Activated CD4-positive, alpha-beta memory T cell treated with anti-CD3 and anti-CD28 coated beads, Interleukin-2, amount 10 ng/mL, durations not matched to agents 7 days and 5 days (primary cell): ENCODE results near the gene SAMD13. TPM values are rescaled to one million over a fixed set of nuclear protein-coding genes. Genes with fewer than 3 reads are reported as not detected.
A peak's percentile ranks its signal among the peaks of the same experiment; 100 is the strongest.

ENCODE experiments used
- CTCF ChIA-PET: fragments of 350-600 bp; sonication (Branson Sonifier 250); formaldehyde crosslinking; loops from one replicate; lab custom pipeline; 2021; ENCODE audit warnings: antibody characterized with exemption, inconsistent platforms; lab: Charles Lee
- POLR2A ChIA-PET: fragments of 350-600 bp; sonication (Branson Sonifier 250); formaldehyde crosslinking; loops from one replicate; lab custom pipeline; 2021; ENCODE audit warnings: antibody characterized with exemption; lab: Charles Lee
- DNase-seq: peaks from one replicate; pipeline ENCODE4 v3.0.0-alpha.2; 2020
- H3K27ac Mint-ChIP-seq: one replicate; pipeline ENCODE4 v1.8.0; 2021; ENCODE audit warnings: mild to moderate bottlenecking, mixed read lengths
- H3K27me3 Mint-ChIP-seq: one replicate; pipeline ENCODE4 v1.8.0; 2021; ENCODE audit warnings: mixed read lengths
- H3K36me3 Mint-ChIP-seq: one replicate; pipeline ENCODE4 v1.8.0; 2021; ENCODE audit warnings: low read depth, mixed read lengths
- H3K4me1 Mint-ChIP-seq: one replicate; pipeline ENCODE4 v1.8.0; 2021; ENCODE audit warnings: mixed read lengths
- H3K4me3 Mint-ChIP-seq: one replicate; pipeline ENCODE4 v1.8.0; 2021; ENCODE audit warnings: mild to moderate bottlenecking, mixed read lengths
- H3K9me3 Mint-ChIP-seq: one replicate; pipeline ENCODE4 v1.8.0; 2021; ENCODE audit warnings: mixed read lengths
- total RNA-seq, 2 experiments: library from RNA; stranded (reverse); gene quantifications; one replicate each; pipeline ENCODE4 v1.2.3, GENCODE V29; 2021

SAMD13 gene
- total RNA-seq, 2 experiments from 2014 or later: 0.28 TPM; not detected in 1

GRCh38 chr1:84293766-84294165, 7.7 kb upstream of the SAMD13 start:
- ChIA-PET POLR2A (no interaction called here), CTCF (no interaction called here)
- peaks cover 20% of the 10 kb centered on the region for H3K27me3 Mint-ChIP-seq
- DNase-seq: no peak
- no peak overlapping the region for H3K4me3 Mint-ChIP-seq
- H3K4me1 Mint-ChIP-seq: peaks cover 6% of the 10 kb centered on the region
- peaks cover 4% of the 10 kb centered on the region for H3K9me3 Mint-ChIP-seq
- no peaks in the 10 kb centered on the region for H3K36me3 Mint-ChIP-seq
- H3K27ac Mint-ChIP-seq: no peak overlapping the region

GRCh38 chr1:84294751-84295150, 6.8 kb upstream of the SAMD13 start:
- Mint-ChIP-seq H3K27ac (no peak overlapping the region), H3K4me1 (peaks cover 10% of the 10 kb centered on the region), H3K9me3 (no peaks in the 10 kb centered on the region), H3K36me3 (no peaks in the 10 kb centered on the region), H3K4me3 (no peak overlapping the region), H3K27me3 (peaks cover 26% of the 10 kb centered on the region)
- POLR2A ChIA-PET: no interaction called here
- no peak for DNase-seq
- CTCF ChIA-PET: no interaction called here

GRCh38 chr1:84297546-84298244, 3.8 kb upstream of the SAMD13 start:
- peaks cover 29% of the 10 kb centered on the region for H3K27me3 Mint-ChIP-seq
- no peak for DNase-seq
- ChIA-PET POLR2A (interaction anchor here (1.2 to 3.2 kb wide), 4 partner anchors 8 to 276 kb away, joined by 3 to 24 read pairs (median 4); partner anchors contain the start of genes CTBS and PRKACB), CTCF (interaction anchor here (1.1 to 1.3 kb wide), 2 partner anchors 153 to 156 kb away, joined by 3 to 5 read pairs; partner anchors contain the start of gene PRKACB)
- H3K36me3 Mint-ChIP-seq: no peaks in the 10 kb centered on the region
- no peak overlapping the region for H3K27ac Mint-ChIP-seq
- H3K4me3 Mint-ChIP-seq: peak overlapping the region; percentile 75
- no peaks in the 10 kb centered on the region for H3K9me3 Mint-ChIP-seq
- H3K4me1 Mint-ChIP-seq: peaks cover 21% of the 10 kb centered on the region

- POLR2A ChIA-PET: interaction anchor here (1.2 to 3.2 kb wide), 4 partner anchors 9 to 275 kb away, joined by 3 to 24 read pairs (median 4); partner anchors contain the start of genes CTBS and PRKACB
- DNase-seq: peak; percentile 50
- CTCF ChIA-PET: interaction anchor here (1.1 to 1.3 kb wide), 2 partner anchors 154 to 157 kb away, joined by 3 to 5 read pairs; partner anchors contain the start of gene PRKACB
- no peaks in the 10 kb centered on the region for H3K36me3 Mint-ChIP-seq
- peaks cover 29% of the 10 kb centered on the region for H3K27me3 Mint-ChIP-seq
- no peak overlapping the region for H3K27ac Mint-ChIP-seq
- H3K4me1 Mint-ChIP-seq: peaks cover 26% of the 10 kb centered on the region
- peak overlapping the region; percentile 81 for H3K4me3 Mint-ChIP-seq
- H3K9me3 Mint-ChIP-seq: no peaks in the 10 kb centered on the region
Observed at GRCh38 chr1:84298328-84298683, 3.2 kb upstream of the SAMD13 start.

GRCh38 chr1:84298684-84299535, 2.6 kb upstream of the SAMD13 start:
- H3K27ac Mint-ChIP-seq: peak overlapping the region; percentile 24
- H3K36me3 Mint-ChIP-seq: no peaks in the 10 kb centered on the region
- H3K4me1 Mint-ChIP-seq: peaks cover 27% of the 10 kb centered on the region
- H3K27me3 Mint-ChIP-seq: peaks cover 29% of the 10 kb centered on the region
- no peaks in the 10 kb centered on the region for H3K9me3 Mint-ChIP-seq
- peak overlapping the region; percentile 81 for H3K4me3 Mint-ChIP-seq
- POLR2A ChIA-PET: interaction anchor here (1.2 to 3.2 kb wide), 4 partner anchors 9 to 275 kb away, joined by 3 to 24 read pairs (median 4); partner anchors contain the start of genes CTBS and PRKACB
- peak; percentile 18 for DNase-seq
- CTCF ChIA-PET: interaction anchor here (1.1 kb wide), 1 partner anchor 157 kb away, joined by 3 read pairs; no protein-coding TSS in a partner anchor

- peaks cover 31% of the 10 kb centered on the region for H3K27me3 Mint-ChIP-seq
- no peak for DNase-seq
- peaks cover 29% of the 10 kb centered on the region for H3K4me1 Mint-ChIP-seq
- H3K27ac Mint-ChIP-seq: no peak overlapping the region
- no peaks in the 10 kb centered on the region for H3K36me3 Mint-ChIP-seq
- ChIA-PET POLR2A (interaction anchor here (1.5 to 3.2 kb wide), 2 partner anchors 155 to 182 kb away, joined by 3 to 24 read pairs; partner anchors contain the start of gene PRKACB), CTCF (no interaction called here)
- H3K9me3 Mint-ChIP-seq: no peaks in the 10 kb centered on the region
- peak overlapping the region; percentile 81 for H3K4me3 Mint-ChIP-seq
Observed at GRCh38 chr1:84299536-84300170, 1.9 kb upstream of the SAMD13 start.

GRCh38 chr1:84300501-84300900, 1.0 kb upstream of the SAMD13 start:
- no peak overlapping the region for H3K27ac Mint-ChIP-seq
- H3K4me3 Mint-ChIP-seq: no peak overlapping the region
- ChIA-PET CTCF (no interaction called here), POLR2A (interaction anchor here (1.5 to 3.2 kb wide), 2 partner anchors 156 to 181 kb away, joined by 3 to 24 read pairs; partner anchors contain the start of gene PRKACB)
- H3K4me1 Mint-ChIP-seq: peaks cover 30% of the 10 kb centered on the region
- H3K27me3 Mint-ChIP-seq: peaks cover 30% of the 10 kb centered on the region
- no peaks in the 10 kb centered on the region for H3K36me3 Mint-ChIP-seq
- no peaks in the 10 kb centered on the region for H3K9me3 Mint-ChIP-seq
- DNase-seq: no peak

- no peak for DNase-seq
- H3K9me3 Mint-ChIP-seq: no peaks in the 10 kb centered on the region
- no peak overlapping the region for H3K27ac Mint-ChIP-seq
- POLR2A ChIA-PET: interaction anchor here (2.4 kb wide), 1 partner anchor 157 kb away, joined by 15 read pairs; the partner anchor contains the start of gene PRKACB
- no peaks in the 10 kb centered on the region for H3K36me3 Mint-ChIP-seq
- CTCF ChIA-PET: interaction anchor here (0.8 kb wide), 1 partner anchor 132 kb away, joined by 4 read pairs; no protein-coding TSS in a partner anchor
- peaks cover 30% of the 10 kb centered on the region for H3K4me1 Mint-ChIP-seq
- peaks cover 23% of the 10 kb centered on the region for H3K27me3 Mint-ChIP-seq
- no peak overlapping the region for H3K4me3 Mint-ChIP-seq
Observed at GRCh38 chr1:84301785-84302385, 377 bp downstream of the SAMD13 start.

- Mint-ChIP-seq H3K36me3 (no peaks in the 10 kb centered on the region), H3K4me1 (peaks cover 24% of the 10 kb centered on the region), H3K27me3 (peaks cover 16% of the 10 kb centered on the region), H3K9me3 (no peaks in the 10 kb centered on the region), H3K4me3 (no peak overlapping the region), H3K27ac (no peak overlapping the region)
- ChIA-PET POLR2A (interaction anchor here (2.4 kb wide), 1 partner anchor 159 kb away, joined by 15 read pairs; the partner anchor contains the start of gene PRKACB), CTCF (interaction anchor here (1.0 to 1.1 kb wide), 2 partner anchors 108 to 450 kb away, joined by 4 read pairs; no protein-coding TSS in a partner anchor)
- no peak for DNase-seq
Observed at GRCh38 chr1:84303314-84303830, 1.9 kb downstream of the SAMD13 start.

- no peak overlapping the region for H3K27ac Mint-ChIP-seq
- ChIA-PET CTCF (no interaction called here), POLR2A (no interaction called here)
- H3K27me3 Mint-ChIP-seq: peaks cover 6% of the 10 kb centered on the region
- no peak overlapping the region for H3K4me3 Mint-ChIP-seq
- H3K36me3 Mint-ChIP-seq: no peaks in the 10 kb centered on the region
- peaks cover 13% of the 10 kb centered on the region for H3K4me1 Mint-ChIP-seq
- no peak for DNase-seq
- no peaks in the 10 kb centered on the region for H3K9me3 Mint-ChIP-seq
Observed at GRCh38 chr1:84307398-84307797, 5.9 kb downstream of the SAMD13 start.

- H3K27ac Mint-ChIP-seq: no peak overlapping the region
- no peaks in the 10 kb centered on the region for H3K4me1 Mint-ChIP-seq
- DNase-seq: no peak
- H3K9me3 Mint-ChIP-seq: no peaks in the 10 kb centered on the region
- ChIA-PET CTCF (no interaction called here), POLR2A (no interaction called here)
- H3K4me3 Mint-ChIP-seq: no peak overlapping the region
- H3K36me3 Mint-ChIP-seq: no peaks in the 10 kb centered on the region
- H3K27me3 Mint-ChIP-seq: peaks cover 6% of the 10 kb centered on the region
Observed at GRCh38 chr1:84311296-84311695, 9.8 kb downstream of the SAMD13 start.

- H3K27ac Mint-ChIP-seq: no peak overlapping the region
- H3K4me3 Mint-ChIP-seq: no peak overlapping the region
- ChIA-PET CTCF (no interaction called here), POLR2A (no interaction called here)
- H3K36me3 Mint-ChIP-seq: no peaks in the 10 kb centered on the region
- H3K27me3 Mint-ChIP-seq: peaks cover 11% of the 10 kb centered on the region
- no peaks in the 10 kb centered on the region for H3K9me3 Mint-ChIP-seq
- peaks cover 4% of the 10 kb centered on the region for H3K4me1 Mint-ChIP-seq
- no peak for DNase-seq
Observed at GRCh38 chr1:84319662-84320061, 18.2 kb downstream of the SAMD13 start.
